Inflammatory macrophage treated with lipopolysaccharide for 4 hours (primary cell): Measurements from ENCODE around the gene SST.

ENCODE experiments used
- DNase-seq: peaks from one replicate; pipeline ENCODE4 v3.0.0-alpha.2; 2020

The SST gene

GRCh38 chr3:187626581-187626980 lies 43.6 kb downstream of the SST start:
- DNase-seq = no peak

GRCh38 chr3:187624588-187624987 lies 45.6 kb downstream of the SST start:
- no peak for DNase-seq

GRCh38 chr3:187623285-187623814 lies 46.8 kb downstream of the SST start:
- DNase-seq = no peak

- no peak for DNase-seq
These were observed 48.3 kb downstream of the SST start for GRCh38 chr3:187621881-187622280.

GRCh38 chr3:187619461-187619860 lies 50.7 kb downstream of the SST start:
- no peak for DNase-seq
